ENCODE measurements around the gene NRG3.

Gene NRG3

GRCh38 chr10:81917666-81918065 lies 42.7 kb downstream of the NRG3 start:
- H3K4me1 ChIP-seq (ENCODE audit: control insufficient read depth, low read depth, low read length) = peaks cover 22% of the 10 kb centered on the region
- no peaks in the 10 kb centered on the region for H3K9me3 ChIP-seq (ENCODE audit: control insufficient read depth, low read depth, low read length)
- no peak overlapping the region for H3K27ac ChIP-seq (ENCODE audit: low read length)
- H3K4me3 ChIP-seq (ENCODE audit: low read length) = no peak overlapping the region
- H3K9ac ChIP-seq (ENCODE audit: low read length) = no peak overlapping the region
- no peaks in the 10 kb centered on the region for H3K27me3 ChIP-seq (ENCODE audit: control insufficient read depth, insufficient read depth, low read length)
- no peaks in the 10 kb centered on the region for H3K36me3 ChIP-seq (ENCODE audit: control insufficient read depth, low read depth, low read length)

- H3K27ac ChIP-seq (ENCODE audit: low read length) = no peak overlapping the region
- peaks cover 22% of the 10 kb centered on the region for H3K4me1 ChIP-seq (ENCODE audit: control insufficient read depth, low read depth, low read length)
Observed at GRCh38 chr10:81918766-81919165, 43.8 kb downstream of the NRG3 start.

GRCh38 chr10:81920213-81920829 lies 45.3 kb downstream of the NRG3 start:
- no peaks in the 10 kb centered on the region for H3K27me3 ChIP-seq (ENCODE audit: control insufficient read depth, insufficient read depth, low read length)
- H3K9me3 ChIP-seq (ENCODE audit: control insufficient read depth, low read depth, low read length) = no peaks in the 10 kb centered on the region
- H3K9ac ChIP-seq (ENCODE audit: low read length) = no peak overlapping the region
- H3K4me3 ChIP-seq (ENCODE audit: low read length) = no peak overlapping the region
- peaks cover 16% of the 10 kb centered on the region for H3K4me1 ChIP-seq (ENCODE audit: control insufficient read depth, low read depth, low read length)
- no peaks in the 10 kb centered on the region for H3K36me3 ChIP-seq (ENCODE audit: control insufficient read depth, low read depth, low read length)
- H3K27ac ChIP-seq (ENCODE audit: low read length) = no peak overlapping the region

More at GRCh38 chr10:81918766-81919165, 43.8 kb downstream of the NRG3 start:
- no peaks in the 10 kb centered on the region for H3K36me3 ChIP-seq (ENCODE audit: control insufficient read depth, low read depth, low read length)
- H3K9ac ChIP-seq (ENCODE audit: low read length) = no peak overlapping the region
- no peaks in the 10 kb centered on the region for H3K27me3 ChIP-seq (ENCODE audit: control insufficient read depth, insufficient read depth, low read length)
- H3K9me3 ChIP-seq (ENCODE audit: control insufficient read depth, low read depth, low read length) = no peaks in the 10 kb centered on the region
- H3K4me3 ChIP-seq (ENCODE audit: low read length) = no peak overlapping the region

- Histone ChIP-seq H3K36me3 (ENCODE audit: control insufficient read depth, low read depth, low read length) (no peaks in the 10 kb centered on the region), H3K27ac (ENCODE audit: low read length) (no peak overlapping the region), H3K9me3 (ENCODE audit: control insufficient read depth, low read depth, low read length) (no peaks in the 10 kb centered on the region), H3K4me1 (ENCODE audit: control insufficient read depth, low read depth, low read length) (peaks cover 6% of the 10 kb centered on the region), H3K9ac (ENCODE audit: low read length) (no peak overlapping the region), H3K4me3 (ENCODE audit: low read length) (no peak overlapping the region), H3K27me3 (ENCODE audit: control insufficient read depth, insufficient read depth, low read length) (no peaks in the 10 kb centered on the region)
Observed at GRCh38 chr10:81928119-81928518, 53.1 kb downstream of the NRG3 start.

- Histone ChIP-seq H3K4me1 (ENCODE audit: control insufficient read depth, low read depth, low read length) (peaks cover 9% of the 10 kb centered on the region), H3K27ac (ENCODE audit: low read length) (no peak overlapping the region), H3K9ac (ENCODE audit: low read length) (no peak overlapping the region), H3K4me3 (ENCODE audit: low read length) (no peak overlapping the region), H3K9me3 (ENCODE audit: control insufficient read depth, low read depth, low read length) (no peaks in the 10 kb centered on the region), H3K27me3 (ENCODE audit: control insufficient read depth, insufficient read depth, low read length) (no peaks in the 10 kb centered on the region), H3K36me3 (ENCODE audit: control insufficient read depth, low read depth, low read length) (no peaks in the 10 kb centered on the region)
Observed at GRCh38 chr10:81943583-81943982, 68.6 kb downstream of the NRG3 start.

GRCh38 chr10:81944609-81945008 lies 69.6 kb downstream of the NRG3 start:
- Histone ChIP-seq H3K27ac (ENCODE audit: low read length) (no peak overlapping the region), H3K4me3 (ENCODE audit: low read length) (no peak overlapping the region), H3K9ac (ENCODE audit: low read length) (no peak overlapping the region), H3K27me3 (ENCODE audit: control insufficient read depth, insufficient read depth, low read length) (no peaks in the 10 kb centered on the region), H3K4me1 (ENCODE audit: control insufficient read depth, low read depth, low read length) (peaks cover 9% of the 10 kb centered on the region), H3K9me3 (ENCODE audit: control insufficient read depth, low read depth, low read length) (no peaks in the 10 kb centered on the region), H3K36me3 (ENCODE audit: control insufficient read depth, low read depth, low read length) (no peaks in the 10 kb centered on the region)

GRCh38 chr10:81949283-81949682 lies 74.3 kb downstream of the NRG3 start:
- no peaks in the 10 kb centered on the region for H3K36me3 ChIP-seq (ENCODE audit: control insufficient read depth, low read depth, low read length)
- no peak overlapping the region for H3K9ac ChIP-seq (ENCODE audit: low read length)
- H3K27me3 ChIP-seq (ENCODE audit: control insufficient read depth, insufficient read depth, low read length) = no peaks in the 10 kb centered on the region
- H3K27ac ChIP-seq (ENCODE audit: low read length) = no peak overlapping the region
- no peak overlapping the region for H3K4me3 ChIP-seq (ENCODE audit: low read length)
- H3K9me3 ChIP-seq (ENCODE audit: control insufficient read depth, low read depth, low read length) = no peaks in the 10 kb centered on the region
- H3K4me1 ChIP-seq (ENCODE audit: control insufficient read depth, low read depth, low read length) = peaks cover 3% of the 10 kb centered on the region

GRCh38 chr10:81950358-81950757 lies 75.4 kb downstream of the NRG3 start:
- Histone ChIP-seq H3K4me3 (ENCODE audit: low read length) (no peak overlapping the region), H3K36me3 (ENCODE audit: control insufficient read depth, low read depth, low read length) (no peaks in the 10 kb centered on the region), H3K27me3 (ENCODE audit: control insufficient read depth, insufficient read depth, low read length) (no peaks in the 10 kb centered on the region), H3K4me1 (ENCODE audit: control insufficient read depth, low read depth, low read length) (no peaks in the 10 kb centered on the region), H3K27ac (ENCODE audit: low read length) (no peak overlapping the region), H3K9ac (ENCODE audit: low read length) (no peak overlapping the region), H3K9me3 (ENCODE audit: control insufficient read depth, low read depth, low read length) (no peaks in the 10 kb centered on the region)

GRCh38 chr10:81953420-81953819 lies 78.4 kb downstream of the NRG3 start:
- Histone ChIP-seq H3K4me1 (ENCODE audit: control insufficient read depth, low read depth, low read length) (peaks cover 5% of the 10 kb centered on the region), H3K27ac (ENCODE audit: low read length) (no peak overlapping the region), H3K36me3 (ENCODE audit: control insufficient read depth, low read depth, low read length) (no peaks in the 10 kb centered on the region), H3K4me3 (ENCODE audit: low read length) (no peak overlapping the region), H3K27me3 (ENCODE audit: control insufficient read depth, insufficient read depth, low read length) (no peaks in the 10 kb centered on the region), H3K9ac (ENCODE audit: low read length) (no peak overlapping the region), H3K9me3 (ENCODE audit: control insufficient read depth, low read depth, low read length) (no peaks in the 10 kb centered on the region)

GRCh38 chr10:81957976-81958375 lies 83.0 kb downstream of the NRG3 start:
- no peak overlapping the region for H3K4me3 ChIP-seq (ENCODE audit: low read length)
- H3K9me3 ChIP-seq (ENCODE audit: control insufficient read depth, low read depth, low read length) = no peaks in the 10 kb centered on the region
- no peak overlapping the region for H3K9ac ChIP-seq (ENCODE audit: low read length)
- no peak overlapping the region for H3K27ac ChIP-seq (ENCODE audit: low read length)
- H3K27me3 ChIP-seq (ENCODE audit: control insufficient read depth, insufficient read depth, low read length) = no peaks in the 10 kb centered on the region
- no peaks in the 10 kb centered on the region for H3K36me3 ChIP-seq (ENCODE audit: control insufficient read depth, low read depth, low read length)
- peaks cover 5% of the 10 kb centered on the region for H3K4me1 ChIP-seq (ENCODE audit: control insufficient read depth, low read depth, low read length)

GRCh38 chr10:81959016-81959415 lies 84.0 kb downstream of the NRG3 start:
- no peaks in the 10 kb centered on the region for H3K27me3 ChIP-seq (ENCODE audit: control insufficient read depth, insufficient read depth, low read length)
- no peak overlapping the region for H3K9ac ChIP-seq (ENCODE audit: low read length)
- no peak overlapping the region for H3K27ac ChIP-seq (ENCODE audit: low read length)
- no peaks in the 10 kb centered on the region for H3K9me3 ChIP-seq (ENCODE audit: control insufficient read depth, low read depth, low read length)
- H3K4me1 ChIP-seq (ENCODE audit: control insufficient read depth, low read depth, low read length) = peaks cover 5% of the 10 kb centered on the region
- no peaks in the 10 kb centered on the region for H3K36me3 ChIP-seq (ENCODE audit: control insufficient read depth, low read depth, low read length)
- H3K4me3 ChIP-seq (ENCODE audit: low read length) = no peak overlapping the region

- Histone ChIP-seq H3K27me3 (ENCODE audit: control insufficient read depth, insufficient read depth, low read length) (no peaks in the 10 kb centered on the region), H3K36me3 (ENCODE audit: control insufficient read depth, low read depth, low read length) (no peaks in the 10 kb centered on the region), H3K4me3 (ENCODE audit: low read length) (no peak overlapping the region), H3K4me1 (ENCODE audit: control insufficient read depth, low read depth, low read length) (peaks cover 5% of the 10 kb centered on the region), H3K9ac (ENCODE audit: low read length) (no peak overlapping the region), H3K9me3 (ENCODE audit: control insufficient read depth, low read depth, low read length) (no peaks in the 10 kb centered on the region), H3K27ac (ENCODE audit: low read length) (no peak overlapping the region)
Observed at GRCh38 chr10:81961451-81962184, 86.6 kb downstream of the NRG3 start.

Measured in iPS-18a (cell line).